Smooth muscle cell (in vitro differentiated cells): ENCODE measurements around the gene EML4. TPM values are rescaled to one million over a fixed set of nuclear protein-coding genes. Genes with fewer than 3 reads are reported as not detected.

Source experiments
- DNase-seq: peaks from one replicate; lab custom pipeline; 2025; ENCODE audit not compliant: unreplicated experiment; lab: John Stamatoyannopoulos, UW
- H2AFZ ChIP-seq: fragments of 200-600 bp; sonication (generic); 2 replicates; pipeline ENCODE4 v1.6.0; 2016; ENCODE audit warnings: antibody characterized with exemption, low read depth, mild to moderate bottlenecking
- H3F3A ChIP-seq: fragments of 200-600 bp; sonication (generic); 2 replicates; pipeline ENCODE4 v1.6.0; 2017; ENCODE audit warnings: antibody characterized with exemption, low read depth
- H3K27ac ChIP-seq: fragments of 200-600 bp; sonication (generic); 2 replicates; pipeline ENCODE4 v1.5.1; 2016; ENCODE audit warnings: low read depth, mild to moderate bottlenecking
- H3K27me3 ChIP-seq: fragments of 200-600 bp; sonication (generic); 2 replicates; pipeline ENCODE4 v1.6.1; 2016; ENCODE audit warnings: low read depth, mild to moderate bottlenecking
- H3K36me3 ChIP-seq: fragments of 200-600 bp; sonication (generic); 2 replicates; pipeline ENCODE4 v1.5.1; 2016; ENCODE audit warnings: low read depth
- H3K4me1 ChIP-seq: fragments of 200-600 bp; sonication (generic); 2 replicates; pipeline ENCODE4 v1.5.1; 2016; ENCODE audit warnings: low read depth
- H3K4me2 ChIP-seq: fragments of 200-600 bp; sonication (generic); 2 replicates; pipeline ENCODE4 v1.6.0; 2016; ENCODE audit warnings: mild to moderate bottlenecking
- H3K4me3 ChIP-seq: fragments of 200-600 bp; sonication (generic); 2 replicates; pipeline ENCODE4 v1.5.1; 2016; ENCODE audit warnings: mild to moderate bottlenecking
- H3K79me2 ChIP-seq: fragments of 200-600 bp; sonication (generic); 2 replicates; pipeline ENCODE4 v1.6.0; 2016; ENCODE audit warnings: low read depth, mild to moderate bottlenecking
- H3K9ac ChIP-seq: fragments of 200-600 bp; sonication (generic); 2 replicates; pipeline ENCODE4 v1.6.0; 2016; ENCODE audit warnings: low read depth
- H3K9me3 ChIP-seq: fragments of 200-600 bp; sonication (generic); replicated peaks from 2 replicates; pipeline ENCODE4 v1.5.1; 2016; ENCODE audit warnings: low read depth
- H4K20me1 ChIP-seq: fragments of 200-600 bp; sonication (generic); 2 replicates; pipeline ENCODE4 v1.6.0; 2016; ENCODE audit warnings: low read depth
- WGBS: methylation state at CpG from one replicate; pipeline ENCODE4 v1.1.7; 2016; ENCODE audit warnings: low lambda C conversion rate; 5-methylcytosine and 5-hydroxymethylcytosine counted together
- polyA plus RNA-seq: library from polyadenylated mRNA; unstranded; fragments of >200 nt; fragmentation: Nextera tagmentation; extraction: Ambion mirVana; gene quantifications from 2 replicates; pipeline ENCODE4 v1.2.1, GENCODE V29; 2016
- total RNA-seq: library from RNA; depleted of rRNA; stranded (reverse); fragments of >200 nt; gene quantifications from 2 replicates; pipeline ENCODE4 v1.2.3, GENCODE V29; 2014
- TF ChIP-seq, protein P1 (sequence below): fragments of 200-600 bp; sonication (generic); IDR thresholded peaks from 2 replicates; pipeline ENCODE4 v1.5.1; 2017; ENCODE audit warnings: borderline replicate concordance, mild to moderate bottlenecking, antibody characterized with exemption; ENCODE audit not compliant: insufficient read depth, poor library complexity, severe bottlenecking

Gene EML4
- total and polyA plus RNA-seq, 2 experiments from 2014 or later: 33.6 to 46.2 TPM

DNA sequence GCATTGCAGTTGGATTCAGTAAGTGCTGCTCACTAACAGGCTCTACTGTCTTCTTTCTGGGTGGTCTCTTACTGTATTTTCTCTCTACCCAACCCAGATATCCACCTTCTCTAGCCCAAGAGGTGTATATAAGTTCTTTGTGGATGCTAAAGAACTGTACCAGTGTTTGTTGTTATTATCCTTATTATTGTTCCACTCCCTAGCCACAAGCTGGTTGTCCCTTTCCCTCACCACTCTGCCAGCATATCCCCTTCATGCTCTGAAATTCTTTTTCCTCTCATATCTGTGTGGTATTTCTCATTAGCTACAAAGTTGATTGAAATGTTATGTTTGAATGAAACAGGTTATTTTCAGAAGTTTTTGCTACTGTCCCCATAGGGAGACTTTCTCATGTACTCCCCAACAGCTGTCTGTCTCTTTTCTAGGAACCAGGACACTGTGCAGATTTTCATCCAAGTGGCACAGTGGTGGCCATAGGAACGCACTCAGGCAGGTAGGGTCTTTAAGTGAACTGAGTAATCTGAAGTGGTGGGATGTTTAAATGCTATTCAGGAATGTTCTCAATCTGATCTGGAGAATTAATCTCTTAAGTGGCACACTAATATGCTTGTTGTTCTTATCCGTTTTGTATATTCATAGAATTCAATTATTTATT is 135.0 kb downstream of the EML4 start:
- WGBS: 98% methylated on average over 2 of the region's 2 CpGs
- no peak overlapping the region for H3K4me3 ChIP-seq
- TF ChIP-seq, protein P1, sequence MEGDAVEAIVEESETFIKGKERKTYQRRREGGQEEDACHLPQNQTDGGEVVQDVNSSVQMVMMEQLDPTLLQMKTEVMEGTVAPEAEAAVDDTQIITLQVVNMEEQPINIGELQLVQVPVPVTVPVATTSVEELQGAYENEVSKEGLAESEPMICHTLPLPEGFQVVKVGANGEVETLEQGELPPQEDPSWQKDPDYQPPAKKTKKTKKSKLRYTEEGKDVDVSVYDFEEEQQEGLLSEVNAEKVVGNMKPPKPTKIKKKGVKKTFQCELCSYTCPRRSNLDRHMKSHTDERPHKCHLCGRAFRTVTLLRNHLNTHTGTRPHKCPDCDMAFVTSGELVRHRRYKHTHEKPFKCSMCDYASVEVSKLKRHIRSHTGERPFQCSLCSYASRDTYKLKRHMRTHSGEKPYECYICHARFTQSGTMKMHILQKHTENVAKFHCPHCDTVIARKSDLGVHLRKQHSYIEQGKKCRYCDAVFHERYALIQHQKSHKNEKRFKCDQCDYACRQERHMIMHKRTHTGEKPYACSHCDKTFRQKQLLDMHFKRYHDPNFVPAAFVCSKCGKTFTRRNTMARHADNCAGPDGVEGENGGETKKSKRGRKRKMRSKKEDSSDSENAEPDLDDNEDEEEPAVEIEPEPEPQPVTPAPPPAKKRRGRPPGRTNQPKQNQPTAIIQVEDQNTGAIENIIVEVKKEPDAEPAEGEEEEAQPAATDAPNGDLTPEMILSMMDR: no peak

DNA sequence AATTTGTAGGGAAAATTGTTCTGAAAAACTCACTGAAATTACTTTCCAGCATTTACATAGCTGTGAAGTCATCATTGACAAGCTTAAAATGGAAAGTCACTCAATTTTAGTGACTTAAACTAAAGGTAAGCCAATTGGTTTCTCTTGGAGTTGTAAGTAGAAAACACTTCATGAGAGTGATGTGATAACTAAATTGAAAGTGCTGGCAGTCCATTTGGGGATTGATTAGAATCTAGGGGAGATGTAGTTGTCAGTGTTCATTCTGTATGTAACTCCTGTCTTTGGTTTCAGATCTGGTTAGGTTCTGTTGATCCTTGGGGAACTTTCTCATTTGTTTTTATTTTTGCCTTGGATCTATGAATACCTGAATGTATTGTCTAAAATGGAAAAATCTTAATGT is 138.0 kb downstream of the EML4 start:
- H3K9ac ChIP-seq: no peak overlapping the region
- no peaks in the 10 kb centered on the region for H3K27me3 ChIP-seq
- H3K4me3 ChIP-seq: no peak overlapping the region
- no peaks in the 10 kb centered on the region for H3K79me2 ChIP-seq
- H3K36me3 ChIP-seq: peaks cover 11% of the 10 kb centered on the region
- TF ChIP-seq, protein P1: no peak
- H2AFZ ChIP-seq: no peak overlapping the region
- no peaks in the 10 kb centered on the region for H3K9me3 ChIP-seq
- H3K27ac ChIP-seq: no peak overlapping the region
- no peak for DNase-seq
- H4K20me1 ChIP-seq: no peaks in the 10 kb centered on the region
- no peaks in the 10 kb centered on the region for H3K4me1 ChIP-seq
- H3F3A ChIP-seq: no peaks in the 10 kb centered on the region
- H3K4me2 ChIP-seq: no peak overlapping the region

More for the DNA sequence above, 135.0 kb downstream of the EML4 start:
- H3K36me3 ChIP-seq: peaks cover 15% of the 10 kb centered on the region
- DNase-seq: no peak
- no peaks in the 10 kb centered on the region for H3F3A ChIP-seq
- no peak overlapping the region for H2AFZ ChIP-seq
- H3K27ac ChIP-seq: no peak overlapping the region
- no peak overlapping the region for H3K9ac ChIP-seq
- H3K79me2 ChIP-seq: no peaks in the 10 kb centered on the region
- no peaks in the 10 kb centered on the region for H3K27me3 ChIP-seq
- H4K20me1 ChIP-seq: no peaks in the 10 kb centered on the region
- no peaks in the 10 kb centered on the region for H3K4me1 ChIP-seq
- no peaks in the 10 kb centered on the region for H3K9me3 ChIP-seq
- no peak overlapping the region for H3K4me2 ChIP-seq

DNA sequence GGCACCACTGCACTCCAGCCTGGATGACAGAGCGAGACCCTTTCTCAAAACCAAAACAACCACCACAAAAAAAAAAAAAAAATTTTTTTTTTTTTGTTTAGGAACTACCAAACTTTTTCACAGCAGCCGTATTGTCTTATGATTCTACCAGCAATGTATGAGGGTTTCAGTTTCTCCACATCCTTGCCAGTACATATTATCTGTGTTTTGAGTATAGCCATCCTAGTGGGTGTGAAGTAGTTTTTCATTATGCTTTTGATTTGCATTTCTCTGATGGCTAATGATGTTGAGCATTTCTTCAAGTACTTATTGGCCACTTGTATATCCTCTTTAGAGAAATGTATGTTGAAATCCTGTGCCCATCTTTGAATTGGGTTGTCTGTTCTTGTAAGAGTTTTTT is 140.2 kb downstream of the EML4 start:
- Histone ChIP-seq H3K9ac (no peak overlapping the region), H3K4me3 (no peak overlapping the region), H3K79me2 (no peaks in the 10 kb centered on the region), H3K4me2 (no peak overlapping the region), H3K27me3 (no peaks in the 10 kb centered on the region), H4K20me1 (no peaks in the 10 kb centered on the region), H3K4me1 (no peaks in the 10 kb centered on the region), H2AFZ (no peak overlapping the region), H3K9me3 (no peaks in the 10 kb centered on the region), H3K36me3 (no peaks in the 10 kb centered on the region), H3K27ac (no peak overlapping the region), H3F3A (no peaks in the 10 kb centered on the region)
- 100% methylated on average over 2 of the region's 2 CpGs for WGBS
- no peak for DNase-seq
- TF ChIP-seq, protein P1: no peak

DNA sequence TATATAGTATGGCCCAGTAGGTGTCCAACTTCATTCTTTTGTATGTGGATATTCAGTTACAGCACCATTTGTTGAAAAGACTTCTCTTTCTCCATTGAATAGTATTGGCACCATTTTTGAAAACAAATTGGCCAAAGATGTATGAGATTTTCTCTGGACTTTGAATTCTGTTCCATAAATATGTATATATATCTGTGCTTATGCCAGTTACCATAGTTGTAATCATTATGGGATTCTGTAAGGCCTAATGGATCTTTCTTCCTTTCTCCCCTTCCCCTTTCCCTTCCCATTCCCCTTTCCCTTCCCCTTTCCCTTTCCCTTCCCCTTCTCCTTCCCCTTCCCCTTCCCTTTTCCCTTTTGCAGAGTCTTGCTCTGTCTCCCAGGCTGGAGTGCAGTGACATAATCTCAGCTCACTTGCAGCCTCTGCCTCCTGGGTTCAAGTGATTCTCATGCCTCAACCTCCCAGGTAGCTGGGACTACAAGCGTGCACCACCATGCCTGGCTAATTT is 140.9 kb downstream of the EML4 start:
- no peak overlapping the region for H3K4me3 ChIP-seq
- no peaks in the 10 kb centered on the region for H3K79me2 ChIP-seq
- no peaks in the 10 kb centered on the region for H4K20me1 ChIP-seq
- H3K9ac ChIP-seq: no peak overlapping the region
- DNase-seq: no peak
- H3F3A ChIP-seq: no peaks in the 10 kb centered on the region
- TF ChIP-seq, protein P1: no peak
- no peak overlapping the region for H2AFZ ChIP-seq
- H3K4me2 ChIP-seq: no peak overlapping the region
- no peaks in the 10 kb centered on the region for H3K36me3 ChIP-seq
- no peaks in the 10 kb centered on the region for H3K27me3 ChIP-seq
- H3K9me3 ChIP-seq: no peaks in the 10 kb centered on the region
- H3K4me1 ChIP-seq: no peaks in the 10 kb centered on the region
- WGBS: 100% methylated on average over 1 of the region's 1 CpG
- no peak overlapping the region for H3K27ac ChIP-seq
